Parathyroid adenoma (tissue), 2 donors: Measurements from ENCODE around the gene LRP6.
"Not testable (repeated sequence)": the region's sequence is repeated elsewhere in the genome, so short reads cannot be mapped to it uniquely, and the experiment has no call there.

Experiments used
- H2AFZ ChIP-seq: fragments of 300-600 bp; sonication (generic); one replicate; pipeline ENCODE4 v1.7.0; 2017; ENCODE audit warnings: antibody characterized with exemption, mild to moderate bottlenecking
- H3K27ac ChIP-seq: fragments of 300-600 bp; sonication (generic); one replicate; pipeline ENCODE4 v1.7.0; 2017
- H3K27me3 ChIP-seq: fragments of 300-600 bp; sonication (generic); one replicate; pipeline ENCODE4 v1.7.0; 2017; ENCODE audit warnings: low read length; ENCODE audit not compliant: control insufficient read depth, insufficient read depth
- H3K36me3 ChIP-seq: fragments of 300-600 bp; sonication (generic); one replicate; pipeline ENCODE4 v1.7.0; 2017; ENCODE audit warnings: low read length; ENCODE audit not compliant: control insufficient read depth, insufficient read depth
- H3K4me1 ChIP-seq: fragments of 300-600 bp; sonication (generic); one replicate; pipeline ENCODE4 v1.7.0; 2017; ENCODE audit warnings: control low read depth
- H3K4me2 ChIP-seq: fragments of 300-600 bp; sonication (generic); one replicate; pipeline ENCODE4 v1.7.0; 2017; ENCODE audit warnings: low read length
- H3K4me3 ChIP-seq: fragments of 300-600 bp; sonication (generic); one replicate; pipeline ENCODE4 v1.7.0; 2017; ENCODE audit warnings: low read depth, low read length
- H3K79me2 ChIP-seq: fragments of 300-600 bp; sonication (generic); one replicate; pipeline ENCODE4 v1.7.0; 2017; ENCODE audit warnings: control low read depth
- H3K9ac ChIP-seq: fragments of 300-600 bp; sonication (generic); one replicate; pipeline ENCODE4 v1.7.0; 2017; ENCODE audit warnings: mild to moderate bottlenecking
- H3K9me3 ChIP-seq: fragments of 300-600 bp; sonication (generic); one replicate; pipeline ENCODE4 v1.7.0; 2017; ENCODE audit warnings: low read length; ENCODE audit not compliant: control insufficient read depth
- TF ChIP-seq, protein P1 (sequence below): fragments of 300-600 bp; sonication (generic); IDR thresholded peaks from one replicate; pipeline ENCODE4 v1.7.0; 2017; ENCODE audit warnings: antibody characterized with exemption, mild to moderate bottlenecking
- donor health status: primary hyperparathyroidism.

Gene LRP6

DNA sequence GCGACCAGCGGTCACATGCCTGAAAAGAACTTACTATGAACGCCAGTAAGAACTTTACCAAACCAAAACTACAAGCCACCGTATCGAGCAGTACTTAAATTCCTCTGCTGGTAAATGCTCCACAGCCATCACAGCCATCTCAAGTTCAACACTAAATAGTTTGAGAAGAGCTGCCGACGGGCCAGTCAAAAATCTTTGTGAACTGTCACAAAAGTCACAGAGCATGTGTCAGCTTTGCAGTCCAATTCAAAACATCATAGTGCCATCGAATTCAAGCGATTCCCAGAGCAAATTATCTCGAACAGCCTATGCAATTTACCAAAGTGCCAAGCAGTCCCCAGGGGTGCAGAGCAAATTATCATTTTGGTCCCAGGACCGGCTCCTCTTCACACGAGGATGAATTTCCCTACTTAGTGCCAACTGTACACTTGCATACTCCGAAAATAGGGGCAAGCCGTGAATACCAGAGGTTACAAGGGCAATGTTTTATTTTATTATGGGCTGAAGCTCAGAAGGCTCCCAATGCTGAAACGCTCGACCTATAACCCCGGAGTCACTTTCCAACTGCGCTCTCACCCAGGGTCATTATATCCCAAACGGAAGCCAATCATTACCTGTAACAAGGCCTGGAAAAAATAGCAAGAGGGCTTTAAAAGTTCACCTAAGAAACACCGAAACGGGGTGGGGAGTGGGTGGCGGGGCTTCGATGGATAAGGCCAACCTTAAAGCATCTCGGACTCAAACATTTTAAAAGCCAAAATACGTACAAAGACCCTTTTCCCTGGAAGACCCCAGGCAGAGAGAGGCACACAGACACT lies 1.1 kb downstream of the LRP6 start:
- H3K4me1 ChIP-seq: peaks cover 6% of the 10 kb centered on the region
- peak overlapping the region; percentile 96 for H2AFZ ChIP-seq
- no peaks in the 10 kb centered on the region for H3K9me3 ChIP-seq

DNA sequence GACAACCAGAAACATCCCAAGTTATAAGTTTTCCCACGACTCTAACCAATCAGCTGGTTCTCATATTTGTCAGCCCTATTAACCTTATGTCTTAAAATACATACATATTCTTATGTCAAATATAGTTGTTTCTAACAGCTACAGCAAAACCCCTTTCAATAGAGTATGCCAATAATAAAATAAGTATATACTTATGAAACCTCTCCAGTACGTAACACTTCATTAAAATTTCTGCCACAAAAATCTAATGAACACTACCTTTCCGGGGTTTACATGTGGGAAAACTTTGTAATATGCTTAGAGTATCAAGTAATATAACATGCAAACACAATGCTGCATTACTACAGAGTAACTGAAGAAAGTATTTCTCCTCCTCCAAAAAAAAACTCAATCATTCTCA lies 1.8 kb downstream of the LRP6 start:
- Histone ChIP-seq H3K9me3 (no peaks in the 10 kb centered on the region), H3K9ac (no peak overlapping the region), H3K4me3 (peak overlapping the region; percentile 83)

More for the DNA sequence above, 1.1 kb downstream of the LRP6 start:
- TF ChIP-seq, protein P1, sequence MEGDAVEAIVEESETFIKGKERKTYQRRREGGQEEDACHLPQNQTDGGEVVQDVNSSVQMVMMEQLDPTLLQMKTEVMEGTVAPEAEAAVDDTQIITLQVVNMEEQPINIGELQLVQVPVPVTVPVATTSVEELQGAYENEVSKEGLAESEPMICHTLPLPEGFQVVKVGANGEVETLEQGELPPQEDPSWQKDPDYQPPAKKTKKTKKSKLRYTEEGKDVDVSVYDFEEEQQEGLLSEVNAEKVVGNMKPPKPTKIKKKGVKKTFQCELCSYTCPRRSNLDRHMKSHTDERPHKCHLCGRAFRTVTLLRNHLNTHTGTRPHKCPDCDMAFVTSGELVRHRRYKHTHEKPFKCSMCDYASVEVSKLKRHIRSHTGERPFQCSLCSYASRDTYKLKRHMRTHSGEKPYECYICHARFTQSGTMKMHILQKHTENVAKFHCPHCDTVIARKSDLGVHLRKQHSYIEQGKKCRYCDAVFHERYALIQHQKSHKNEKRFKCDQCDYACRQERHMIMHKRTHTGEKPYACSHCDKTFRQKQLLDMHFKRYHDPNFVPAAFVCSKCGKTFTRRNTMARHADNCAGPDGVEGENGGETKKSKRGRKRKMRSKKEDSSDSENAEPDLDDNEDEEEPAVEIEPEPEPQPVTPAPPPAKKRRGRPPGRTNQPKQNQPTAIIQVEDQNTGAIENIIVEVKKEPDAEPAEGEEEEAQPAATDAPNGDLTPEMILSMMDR: no peak
- Histone ChIP-seq H3K36me3 (no peaks in the 10 kb centered on the region), H3K79me2 (peaks cover 21% of the 10 kb centered on the region), H3K4me3 (peak overlapping the region; percentile 83), H3K9ac (peak overlapping the region; percentile 82), H3K4me2 (peak overlapping the region; percentile 90), H3K27ac (peak overlapping the region; percentile 99), H3K27me3 (no peaks in the 10 kb centered on the region)

DNA sequence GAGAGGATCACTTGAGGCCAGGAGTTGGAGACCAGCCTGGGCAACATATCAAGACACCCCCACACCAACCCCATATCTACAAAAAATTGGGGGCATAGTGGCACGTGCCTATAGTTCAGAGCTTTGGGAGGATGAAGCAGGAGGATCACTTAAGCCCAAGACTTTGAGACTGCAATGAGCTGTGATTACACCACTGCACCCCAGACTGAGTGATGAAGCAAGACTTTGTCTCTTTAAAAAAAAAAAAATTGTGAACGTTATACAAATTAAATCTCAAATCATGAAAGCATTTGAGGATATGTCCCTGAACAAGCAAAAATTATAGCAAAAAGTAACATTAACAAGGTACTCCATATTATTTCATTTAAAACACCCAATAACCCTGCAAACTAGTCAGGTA lies 2.9 kb downstream of the LRP6 start:
- H3K27ac ChIP-seq: no peak overlapping the region
- H3K9me3 ChIP-seq: no peaks in the 10 kb centered on the region
- H2AFZ ChIP-seq: no peak overlapping the region
- H3K9ac ChIP-seq: no peak overlapping the region
- H3K4me1 ChIP-seq: peaks cover 6% of the 10 kb centered on the region
- no peaks in the 10 kb centered on the region for H3K36me3 ChIP-seq
- peak overlapping the region; percentile 90 for H3K4me2 ChIP-seq
- TF ChIP-seq, protein P1: no peak
- H3K79me2 ChIP-seq: peaks cover 32% of the 10 kb centered on the region
- H3K27me3 ChIP-seq: no peaks in the 10 kb centered on the region
- peak overlapping the region; percentile 83 for H3K4me3 ChIP-seq

More for the DNA sequence above, 1.8 kb downstream of the LRP6 start:
- Histone ChIP-seq H3K4me2 (peak overlapping the region; percentile 90), H3K79me2 (peaks cover 26% of the 10 kb centered on the region), H3K36me3 (no peaks in the 10 kb centered on the region), H3K27ac (peak overlapping the region; percentile 99), H3K27me3 (no peaks in the 10 kb centered on the region), H3K4me1 (peaks cover 6% of the 10 kb centered on the region), H2AFZ (no peak overlapping the region)
- TF ChIP-seq, protein P1: no peak

DNA sequence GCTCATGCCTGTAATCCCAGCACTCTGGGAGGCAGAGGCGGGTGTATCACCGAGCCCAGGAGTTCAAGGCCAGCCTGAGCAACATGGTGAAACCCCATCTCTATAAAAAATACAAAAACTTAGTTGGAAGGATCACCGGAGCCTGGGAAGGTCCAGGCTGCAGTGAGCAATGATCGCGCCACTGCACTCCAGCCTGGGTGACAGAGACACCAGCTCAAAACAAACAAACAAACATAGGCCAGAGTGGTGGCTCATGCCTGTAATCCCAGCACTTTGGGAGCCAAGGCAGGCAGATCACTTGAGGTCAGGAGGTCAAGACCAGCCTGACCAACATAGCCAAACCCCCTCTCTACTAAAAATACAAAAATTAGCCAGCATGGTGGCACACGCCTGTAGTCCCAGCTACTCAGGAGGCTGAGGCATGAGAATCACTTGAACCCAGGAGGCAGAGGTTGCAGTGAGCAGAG lies 10.5 kb downstream of the LRP6 start:
- H3K79me2 ChIP-seq: peaks cover 53% of the 10 kb centered on the region
- not testable (repeated sequence) for H3K4me2 ChIP-seq, H3K9ac ChIP-seq, H2AFZ ChIP-seq, H3K36me3 ChIP-seq, H3K4me3 ChIP-seq, H3K27ac ChIP-seq, H3K4me1 ChIP-seq, H3K9me3 ChIP-seq, H3K27me3 ChIP-seq

DNA sequence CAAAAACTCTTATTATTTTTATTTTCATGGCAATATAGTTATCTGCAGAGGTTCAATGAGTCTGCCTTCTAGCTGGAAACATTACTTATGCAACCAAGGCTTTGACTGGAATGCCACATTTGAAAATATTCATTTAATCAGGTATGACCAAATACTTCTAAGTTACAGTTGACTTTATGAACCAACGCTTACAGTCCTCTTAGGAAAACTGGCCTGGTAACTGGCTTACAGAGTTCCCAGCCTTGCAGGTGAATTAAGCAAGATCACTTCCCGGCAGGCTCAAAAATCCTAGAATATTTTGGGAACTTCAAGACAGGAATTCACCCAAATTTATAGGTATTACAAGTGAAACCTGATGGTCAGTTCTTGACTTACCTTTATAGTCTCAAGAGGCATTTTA lies 12.3 kb downstream of the LRP6 start:
- H3K4me1 ChIP-seq: no peaks in the 10 kb centered on the region
- H3K79me2 ChIP-seq: peaks cover 56% of the 10 kb centered on the region
- H3K9ac ChIP-seq: no peak overlapping the region
- no peaks in the 10 kb centered on the region for H3K9me3 ChIP-seq
- H3K4me3 ChIP-seq: no peak overlapping the region
- no peak overlapping the region for H3K27ac ChIP-seq
- no peaks in the 10 kb centered on the region for H3K36me3 ChIP-seq
- H2AFZ ChIP-seq: no peak overlapping the region
- H3K27me3 ChIP-seq: no peaks in the 10 kb centered on the region
- no peak overlapping the region for H3K4me2 ChIP-seq
- TF ChIP-seq, protein P1: no peak
